GM12878 (cell line): ENCODE measurements around the gene RBM26. TPM values are rescaled to one million over a fixed set of nuclear protein-coding genes. Genes with fewer than 3 reads are reported as not detected.

Source experiments
- CEBPZ ChIP-seq: fragments of 150-350 bp; IDR thresholded peaks from 2 replicates; pipeline ENCODE4 v1.6.1; 2016; ENCODE audit warnings: low read depth, low read length
- FOS ChIP-seq: IDR thresholded peaks from 3 replicates; pipeline ENCODE4 v1.6.1; 2011; ENCODE audit warnings: borderline replicate concordance; ENCODE audit not compliant: insufficient read length; ENCODE audit errors: extremely low read depth
- POLR2A ChIP-seq: IDR thresholded peaks from 2 replicates; pipeline ENCODE4 v1.6.1; 2011; ENCODE audit warnings: low read depth, mild to moderate bottlenecking, low read length
- RBBP5 ChIP-seq: fragments of 200-600 bp; sonication (generic); conservative IDR thresholded peaks from 2 replicates; pipeline ENCODE4 v1.6.1; 2016
- RELA ChIP-seq: fragments of 450-650 bp; IDR thresholded peaks from 2 replicates; pipeline ENCODE4 v1.8.0; 2014; ENCODE audit warnings: borderline replicate concordance; ENCODE audit not compliant: partially characterized antibody
- SIX5 ChIP-seq: IDR thresholded peaks from 2 replicates; pipeline ENCODE4 v1.6.1; 2011; ENCODE audit warnings: mild to moderate bottlenecking, low read depth, low read length, moderate library complexity; ENCODE audit not compliant: severe bottlenecking
- TARDBP ChIP-seq: IDR thresholded peaks from 2 replicates; pipeline ENCODE4 v1.6.1; 2016; ENCODE audit warnings: borderline replicate concordance
- ZBTB40 ChIP-seq: fragments of 450-650 bp; IDR thresholded peaks from 2 replicates; pipeline ENCODE4 v1.6.1; 2016; ENCODE audit warnings: mild to moderate bottlenecking, moderate library complexity, borderline replicate concordance
- polyA plus RNA-seq, 11 experiments: library from polyadenylated mRNA; depleted of rRNA in 4 of 11; unstranded in 6 of 11; stranded (reverse) in 5 of 11; fragments of >200 nt; fragmentation: Nextera tagmentation in 4 of 11; fragmentation: Illumina TruSeq in 1 of 11; extraction: Ambion mirVana in 4 of 11; extraction: Trizol in 1 of 11; gene quantifications; 1 replicate in 1 of 11; 2 replicates in 10 of 11; pipeline versions ENCODE4 v1.2.1 to v1.2.3, GENCODE V29; 2011 to 2016; ENCODE audit warnings: inconsistent platforms in 2 of 11, missing spikeins in 2 of 11, low read depth in 1 of 11
- total RNA-seq, 4 experiments: library from RNA; depleted of rRNA in 3 of 4; stranded (reverse); fragments of >200 nt in 3 of 4; fragmentation: Illumina TruSeq in 1 of 4; extraction: Trizol in 1 of 4; gene quantifications; 2 replicates each; pipeline versions ENCODE4 v1.2.1 to v1.2.3, GENCODE V29; 2013 to 2021

The RBM26 gene
- total and polyA plus RNA-seq, 10 of the 15 experiments (the other 5 are each of a cell fraction or from before 2014, with no cell fraction given), result 17.6 to 71.3 (median 38.9) TPM

- TF ChIP-seq CEBPZ, result no peak
- TF ChIP-seq RELA, result no peak
- no peak for TF ChIP-seq TARDBP
- TF ChIP-seq RBBP5, result no peak
- no peak for TF ChIP-seq FOS
- peak; percentile 48; the same call in 1 of the 2 replicates for TF ChIP-seq ZBTB40
- TF ChIP-seq SIX5, result no peak
- TF ChIP-seq POLR2A, result no peak
Observed at GRCh38 chr13:79427265-79427664, 21.2 kb upstream of the RBM26 start (continued).
